Kidney (tissue), 22 donors: ENCODE data around the gene SLC6A3. TPM values are rescaled to one million over a fixed set of nuclear protein-coding genes. Genes with fewer than 3 reads are reported as not detected.

Experiments used
- DNase-seq, 5 donors: peaks; one replicate each; pipeline ENCODE4 v3.0.0-alpha.2; 2013 to 2020
- FAIRE-seq: peaks from 2 replicates; lab custom pipeline; 2012; peaks lifted over from hg19 to GRCh38; lab: Jason Lieb, UNC
- H3K27ac ChIP-seq, 2 donors: one replicate each; pipeline ENCODE4 v1.7.0; 2013; ENCODE audit warnings: low read depth in 2 of 2, low read length in 2 of 2, inconsistent platforms in 1 of 2
- H3K27me3 ChIP-seq: one replicate; pipeline ENCODE4 v1.7.1; 2013; ENCODE audit warnings: low read length, inconsistent platforms; ENCODE audit not compliant: control insufficient read depth, insufficient read depth
- H3K36me3 ChIP-seq, 3 donors: one replicate each; pipeline versions ENCODE4 v1.7.0 to v1.7.1; 2013; ENCODE audit warnings: low read length in 3 of 3, control low read depth in 1 of 3, inconsistent platforms in 1 of 3; ENCODE audit not compliant: insufficient read depth in 3 of 3, control insufficient read depth in 2 of 3
- H3K4me1 ChIP-seq, 3 donors: one replicate each; pipeline versions ENCODE4 v1.7.0 to v1.7.1; 2013; ENCODE audit warnings: low read length in 3 of 3, inconsistent platforms in 1 of 3, low read depth in 1 of 3; ENCODE audit not compliant: control insufficient read depth in 2 of 3, insufficient read depth in 2 of 3
- H3K4me3 ChIP-seq, 3 donors: one replicate each; pipeline versions ENCODE4 v1.7.0 to v1.8.1; 2013; ENCODE audit warnings: low read length in 3 of 3, control low read depth in 1 of 3, inconsistent platforms in 1 of 3
- H3K9ac ChIP-seq, 3 donors: one replicate each; pipeline versions ENCODE4 v1.7.0 to v1.7.1; 2013; ENCODE audit warnings: low read length in 3 of 3, control low read depth in 1 of 3, inconsistent platforms in 1 of 3
- H3K9me3 ChIP-seq, 3 donors: one replicate each; pipeline versions ENCODE4 v1.7.0 to v1.7.1; 2013; ENCODE audit warnings: low read length in 3 of 3, control low read depth in 1 of 3, inconsistent platforms in 1 of 3; ENCODE audit not compliant: control insufficient read depth in 2 of 3, insufficient read depth in 1 of 3
- intact Hi-C: fragments of 100-400 bp; cut with DNase I; formaldehyde crosslinking; loops from one replicate; pipeline ENCODE4 v1.11.1; 2022
- long read RNA-seq, 10 donors: library from polyadenylated mRNA in 1 of 10; unstranded in 1 of 10; transcript quantifications; one replicate each; pipeline ENCODE4 v2.0.0 and lab custom pipeline, GENCODE V29; 2021 to 2026
- polyA plus RNA-seq: library from polyadenylated mRNA; stranded (reverse); fragments of 350-450 nt; fragmentation: Illumina TruSeq; extraction: RNeasy Lipid Tissue Mini Kit (QIAGEN cat#74804); gene quantifications from one replicate; pipeline ENCODE4 v1.2.3, GENCODE V29; 2014; ENCODE audit warnings: low read depth, low replicate concordance; ENCODE audit not compliant: insufficient read depth
- total RNA-seq: library from RNA; stranded (reverse); fragmentation: NEBNext Ultra II Directional; extraction: Animal tissue kit (Norgen Biotek cat#: 25700); gene quantifications from one replicate; pipeline ENCODE4 v1.2.1, GENCODE V29; 2021
- TF ChIP-seq, protein P1 (sequence below): IDR thresholded peaks from 3 replicates; pipeline ENCODE4 v1.5.1; 2012; ENCODE audit warnings: mild to moderate bottlenecking, moderate library complexity, borderline replicate concordance; ENCODE audit not compliant: insufficient read depth; ENCODE audit errors: extremely low read depth
- donor health status: control.
- donor health status: control.
- donor health status: control.
- donor health status: control.
- donor health status: control.
- donor health status: DM: yes; HTN: yes; CAD: no.
- donor health status: Normal renal cell carcinoma (clear cell type).

Gene SLC6A3
- 0.54 TPM for total RNA-seq
- polyA plus RNA-seq, result 0.09 TPM
- long read RNA-seq, donor 1, result 0 reads
- long read RNA-seq, donor 2, result 0 reads
- long read RNA-seq, donor 3, result 0 reads
- long read RNA-seq, donor 4, result 0 reads
- long read RNA-seq, donor 5, result 0 reads
- long read RNA-seq, donor 6, result 0 reads
- long read RNA-seq, donor 7, result 0 reads
- long read RNA-seq, donor 8, result 0 reads
- long read RNA-seq, donor 9, result 0 reads
- long read RNA-seq, donor 10, result 0 reads

DNA sequence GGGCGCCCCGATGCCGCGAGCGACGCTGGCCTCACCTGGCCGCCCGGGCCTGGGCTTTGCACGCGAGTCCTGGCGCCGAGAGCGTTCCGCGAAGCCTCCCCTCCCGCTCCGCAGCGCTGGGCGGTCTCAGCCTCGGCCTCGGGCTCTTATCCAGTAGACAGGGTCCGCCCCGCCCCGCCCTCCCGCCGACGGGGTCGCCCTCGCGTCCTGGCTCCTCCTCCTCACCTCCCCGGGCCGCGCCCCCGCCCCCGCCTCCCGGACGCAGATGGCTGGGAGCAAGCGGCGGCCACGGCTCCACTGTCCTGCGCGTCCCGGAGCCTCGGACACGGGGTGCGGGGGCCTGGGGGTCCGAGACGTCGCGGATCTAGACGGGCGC, at the start of gene SLC6A3:
Gene SLC6A3, minus strand, starts transcription at position 128 of the 376 bp plus-strand sequence. CDS start 2,243 bp downstream, outside the sequence.
- intact Hi-C loops, result no loop called here
- Histone ChIP-seq H3K4me3 (no peak within 1 kb of the TSS), H3K36me3 (no peaks in the 10 kb centered on the region), H3K4me1 (peaks cover 0 to 5% (median 0%) of the 10 kb centered on the region in 3 donors), H3K27ac (no peak within 1 kb of the TSS), H3K27me3 (peaks cover 26% of the 10 kb centered on the region), H3K9me3 (peaks cover 0 to 2% (median 0%) of the 10 kb centered on the region in 3 donors), H3K9ac (no peak within 1 kb of the TSS)
- FAIRE-seq (no peak), DNase-seq (peak; percentile 64 to 88 (median 83))
- TF ChIP-seq, protein P1, sequence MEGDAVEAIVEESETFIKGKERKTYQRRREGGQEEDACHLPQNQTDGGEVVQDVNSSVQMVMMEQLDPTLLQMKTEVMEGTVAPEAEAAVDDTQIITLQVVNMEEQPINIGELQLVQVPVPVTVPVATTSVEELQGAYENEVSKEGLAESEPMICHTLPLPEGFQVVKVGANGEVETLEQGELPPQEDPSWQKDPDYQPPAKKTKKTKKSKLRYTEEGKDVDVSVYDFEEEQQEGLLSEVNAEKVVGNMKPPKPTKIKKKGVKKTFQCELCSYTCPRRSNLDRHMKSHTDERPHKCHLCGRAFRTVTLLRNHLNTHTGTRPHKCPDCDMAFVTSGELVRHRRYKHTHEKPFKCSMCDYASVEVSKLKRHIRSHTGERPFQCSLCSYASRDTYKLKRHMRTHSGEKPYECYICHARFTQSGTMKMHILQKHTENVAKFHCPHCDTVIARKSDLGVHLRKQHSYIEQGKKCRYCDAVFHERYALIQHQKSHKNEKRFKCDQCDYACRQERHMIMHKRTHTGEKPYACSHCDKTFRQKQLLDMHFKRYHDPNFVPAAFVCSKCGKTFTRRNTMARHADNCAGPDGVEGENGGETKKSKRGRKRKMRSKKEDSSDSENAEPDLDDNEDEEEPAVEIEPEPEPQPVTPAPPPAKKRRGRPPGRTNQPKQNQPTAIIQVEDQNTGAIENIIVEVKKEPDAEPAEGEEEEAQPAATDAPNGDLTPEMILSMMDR, result no peak

DNA sequence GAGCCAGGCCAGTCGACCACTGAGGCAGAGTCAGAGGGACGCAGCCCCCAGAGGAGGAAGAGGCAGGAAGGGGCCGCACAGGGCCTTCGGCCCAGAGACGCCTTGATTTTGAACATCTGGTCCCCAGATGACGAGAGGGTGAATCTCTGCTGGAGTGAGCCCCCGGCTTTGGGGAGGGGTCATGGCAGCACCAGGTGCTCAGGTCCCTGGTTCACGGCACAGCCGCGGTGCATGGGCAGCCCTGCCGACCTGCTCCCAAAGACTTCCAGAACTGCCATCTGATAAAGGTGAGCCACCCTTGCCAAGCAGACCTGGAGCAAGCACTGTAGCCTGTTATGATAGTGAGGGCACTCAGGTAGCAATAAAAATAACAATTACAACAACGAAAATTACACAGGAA, 48.7 kb upstream of the SLC6A3 start:
- H3K36me3 ChIP-seq, result peaks cover 4 to 5% (median 4%) of the 10 kb centered on the region in 3 donors
- FAIRE-seq (no peak), DNase-seq (no peak)
- no peak overlapping the region for H3K9ac ChIP-seq
- peaks cover 0 to 2% (median 0%) of the 10 kb centered on the region in 3 donors for H3K9me3 ChIP-seq
- intact Hi-C loops, result no loop called here
- H3K4me1 ChIP-seq, result peaks cover 0 to 7% (median 5%) of the 10 kb centered on the region in 3 donors
- TF ChIP-seq, protein P1, result no peak
- H3K27me3 ChIP-seq, result no peaks in the 10 kb centered on the region
- H3K4me3 ChIP-seq, result no peak overlapping the region
- H3K27ac ChIP-seq, result no peak overlapping the region

- Histone ChIP-seq H3K27me3 (no peaks in the 10 kb centered on the region), H3K9ac (no peak overlapping the region), H3K36me3 (peaks cover under 1 to 5% (median 4%) of the 10 kb centered on the region in 3 donors), H3K4me1 (peaks cover 0 to 3% (median under 1%) of the 10 kb centered on the region in 3 donors), H3K9me3 (peaks cover 0 to under 1% (median 0%) of the 10 kb centered on the region in 3 donors), H3K27ac (no peak overlapping the region), H3K4me3 (no peak overlapping the region)
- intact Hi-C loops, result no loop called here
- FAIRE-seq (no peak), DNase-seq (no peak)
- TF ChIP-seq, protein P1, result no peak
Observed at GRCh38 chr5:1493413-1493812, 48.2 kb upstream of the SLC6A3 start.
